Measurements from ENCODE around the gene CDX1.

Gene CDX1

DNA sequence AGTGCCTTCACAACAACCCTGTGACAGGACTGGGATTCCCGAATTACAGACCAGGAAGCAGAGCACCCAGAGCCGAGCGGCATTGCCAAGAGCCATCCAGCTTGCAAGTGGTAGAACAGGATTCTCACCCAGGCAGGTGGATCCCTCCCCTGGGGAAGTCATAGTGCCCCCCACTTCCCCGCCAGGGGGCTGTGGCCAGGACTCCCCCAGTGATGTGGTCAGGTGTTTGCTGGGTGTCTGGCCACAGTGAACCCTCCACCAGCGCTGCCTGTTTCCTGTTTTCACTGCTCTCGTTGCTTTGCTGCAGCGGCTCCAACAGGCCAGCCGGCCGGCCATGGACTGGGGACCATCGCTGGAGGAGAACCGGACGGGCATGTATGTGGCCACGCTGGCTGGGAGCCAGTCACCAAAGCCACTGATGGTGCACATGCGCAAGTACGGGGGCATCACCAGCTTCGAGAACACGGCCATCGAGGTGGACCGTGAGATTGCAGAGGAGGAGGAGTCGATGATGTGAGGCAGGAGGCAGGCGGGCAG is 42.6 kb downstream of the CDX1 start:
- Histone ChIP-seq H3K27me3 (ENCODE audit: control insufficient read depth in 3 of 3, insufficient read depth in 3 of 3, low read depth in 1 of 3, low read length in 3 of 3) (peaks cover 0 to 29% (median 0%) of the 10 kb centered on the region in 3 experiments), H2AFZ (ENCODE audit: low read length) (peak overlapping the region; percentile 66), H3K9ac (ENCODE audit: low read depth, low read length, poor library complexity) (no peak overlapping the region), H4K8ac (ENCODE audit: low read depth, low read length) (no peak overlapping the region), H2BK120ac (ENCODE audit: low read depth, low read length) (no peak overlapping the region), H4K91ac (ENCODE audit: low read depth, low read length, poor library complexity) (no peak overlapping the region), H3K79me1 (ENCODE audit: low read depth, low read length) (no peaks in the 10 kb centered on the region), H2BK12ac (ENCODE audit: low read length) (no peak overlapping the region), H3K4me3 (ENCODE audit: low read length in 2 of 2) (no peak overlapping the region), H3K4me2 (ENCODE audit: insufficient read depth, low read length, poor library complexity, severe bottlenecking) (no peak overlapping the region), H3K4me1 (ENCODE audit: control insufficient read depth in 2 of 2, insufficient read depth in 1 of 2, low read depth in 1 of 2, low read length in 2 of 2) (peaks cover 11% of the 10 kb centered on the region in 2 donors), H3K27ac (replicated peaks; ENCODE audit: low read length) (no peak overlapping the region), H3K23ac (ENCODE audit: low read depth, low read length, poor library complexity) (peak overlapping the region; percentile 6), H3K18ac (ENCODE audit: low read length) (peak overlapping the region; percentile 5), H2AK5ac (ENCODE audit: low read depth, low read length) (peak overlapping the region; percentile 12), H3K4ac (ENCODE audit: low read length) (no peak overlapping the region), H2BK5ac (ENCODE audit: low read length) (no peak overlapping the region), H3K36me3 (replicated peaks in 1 of 2; ENCODE audit: control insufficient read depth in 2 of 2, insufficient read depth in 2 of 2, low read length in 2 of 2) (no peaks in the 10 kb centered on the region), H3K9me3 (replicated peaks in 1 of 2; ENCODE audit: control insufficient read depth in 2 of 2, insufficient read depth in 1 of 2, low read depth in 1 of 2, low read length in 2 of 2) (no peaks in the 10 kb centered on the region), H2BK15ac (ENCODE audit: low read length) (no peak overlapping the region), H3K14ac (ENCODE audit: low read length) (no peak overlapping the region)
- DNase-seq (ENCODE audit: low spot score): no peak
- no CpG with 5 or more reads among the region's 21 CpGs for WGBS, 2 donors (ENCODE audit: extremely low coverage in 2 of 2, insufficient read length in 2 of 2, insufficient replicate concordance in 1 of 2)

- no CpG with 5 or more reads among the region's 6 CpGs for WGBS, 2 donors (ENCODE audit: extremely low coverage in 2 of 2, insufficient read length in 2 of 2, insufficient replicate concordance in 1 of 2)
- Histone ChIP-seq H2AFZ (ENCODE audit: low read length) (peak overlapping the region; percentile 48), H3K36me3 (replicated peaks in 1 of 2; ENCODE audit: control insufficient read depth in 2 of 2, insufficient read depth in 2 of 2, low read length in 2 of 2) (no peaks in the 10 kb centered on the region), H3K9ac (ENCODE audit: low read depth, low read length, poor library complexity) (no peak overlapping the region), H3K9me3 (replicated peaks in 1 of 2; ENCODE audit: control insufficient read depth in 2 of 2, insufficient read depth in 1 of 2, low read depth in 1 of 2, low read length in 2 of 2) (no peaks in the 10 kb centered on the region), H3K27ac (replicated peaks; ENCODE audit: low read length) (no peak overlapping the region), H3K18ac (ENCODE audit: low read length) (peak overlapping the region; percentile 44), H2BK12ac (ENCODE audit: low read length) (peak overlapping the region; percentile 80), H2BK15ac (ENCODE audit: low read length) (peak overlapping the region; percentile 96), H2BK5ac (ENCODE audit: low read length) (peak overlapping the region; percentile 77), H3K27me3 (ENCODE audit: control insufficient read depth in 3 of 3, insufficient read depth in 3 of 3, low read depth in 1 of 3, low read length in 3 of 3) (peaks cover 0 to 29% (median 0%) of the 10 kb centered on the region in 3 experiments), H3K23ac (ENCODE audit: low read depth, low read length, poor library complexity) (peak overlapping the region; percentile 8), H3K79me1 (ENCODE audit: low read depth, low read length) (no peaks in the 10 kb centered on the region), H3K4me2 (ENCODE audit: insufficient read depth, low read length, poor library complexity, severe bottlenecking) (no peak overlapping the region), H3K4me3 (ENCODE audit: low read length in 2 of 2) (no peak overlapping the region), H4K91ac (ENCODE audit: low read depth, low read length, poor library complexity) (no peak overlapping the region), H3K4ac (ENCODE audit: low read length) (no peak overlapping the region), H3K14ac (ENCODE audit: low read length) (peak overlapping the region; percentile 43), H4K8ac (ENCODE audit: low read depth, low read length) (peak overlapping the region; percentile 84), H3K4me1 (ENCODE audit: control insufficient read depth in 2 of 2, insufficient read depth in 1 of 2, low read depth in 1 of 2, low read length in 2 of 2) (peaks cover 11% of the 10 kb centered on the region in 2 donors), H2AK5ac (ENCODE audit: low read depth, low read length) (peak overlapping the region; percentile 76), H2BK120ac (ENCODE audit: low read depth, low read length) (peak overlapping the region; percentile 21)
- DNase-seq (ENCODE audit: low spot score): no peak
Measured at GRCh38 chr5:150210644-150211043, 44.1 kb downstream of the CDX1 start.

- Histone ChIP-seq H4K91ac (ENCODE audit: low read depth, low read length, poor library complexity) (peak overlapping the region; percentile 11), H2BK5ac (ENCODE audit: low read length) (peak overlapping the region; percentile 33), H3K27me3 (ENCODE audit: control insufficient read depth in 3 of 3, insufficient read depth in 3 of 3, low read depth in 1 of 3, low read length in 3 of 3) (peaks cover 0 to 27% (median 0%) of the 10 kb centered on the region in 3 experiments), H2AFZ (ENCODE audit: low read length) (peak overlapping the region; percentile 48), H3K23ac (ENCODE audit: low read depth, low read length, poor library complexity) (no peak overlapping the region), H3K4me1 (ENCODE audit: control insufficient read depth in 2 of 2, insufficient read depth in 1 of 2, low read depth in 1 of 2, low read length in 2 of 2) (peaks cover 11% of the 10 kb centered on the region in 2 donors), H3K4ac (ENCODE audit: low read length) (no peak overlapping the region), H2AK5ac (ENCODE audit: low read depth, low read length) (no peak overlapping the region), H3K79me1 (ENCODE audit: low read depth, low read length) (no peaks in the 10 kb centered on the region), H3K14ac (ENCODE audit: low read length) (no peak overlapping the region), H2BK12ac (ENCODE audit: low read length) (peak overlapping the region; percentile 89), H2BK120ac (ENCODE audit: low read depth, low read length) (no peak overlapping the region), H3K9me3 (replicated peaks in 1 of 2; ENCODE audit: control insufficient read depth in 2 of 2, insufficient read depth in 1 of 2, low read depth in 1 of 2, low read length in 2 of 2) (no peaks in the 10 kb centered on the region), H3K9ac (ENCODE audit: low read depth, low read length, poor library complexity) (no peak overlapping the region), H4K8ac (ENCODE audit: low read depth, low read length) (no peak overlapping the region), H3K18ac (ENCODE audit: low read length) (peak overlapping the region; percentile 60), H3K4me2 (ENCODE audit: insufficient read depth, low read length, poor library complexity, severe bottlenecking) (no peak overlapping the region), H3K36me3 (replicated peaks in 1 of 2; ENCODE audit: control insufficient read depth in 2 of 2, insufficient read depth in 2 of 2, low read length in 2 of 2) (no peaks in the 10 kb centered on the region), H2BK15ac (ENCODE audit: low read length) (peak overlapping the region; percentile 65), H3K27ac (replicated peaks; ENCODE audit: low read length) (no peak overlapping the region), H3K4me3 (ENCODE audit: low read length in 2 of 2) (no peak overlapping the region)
- no CpG with 5 or more reads among the region's 15 CpGs for WGBS, 2 donors (ENCODE audit: extremely low coverage in 2 of 2, insufficient read length in 2 of 2, insufficient replicate concordance in 1 of 2)
- no peak for DNase-seq (ENCODE audit: low spot score)
Measured at GRCh38 chr5:150211156-150212030, 44.8 kb downstream of the CDX1 start.

DNA sequence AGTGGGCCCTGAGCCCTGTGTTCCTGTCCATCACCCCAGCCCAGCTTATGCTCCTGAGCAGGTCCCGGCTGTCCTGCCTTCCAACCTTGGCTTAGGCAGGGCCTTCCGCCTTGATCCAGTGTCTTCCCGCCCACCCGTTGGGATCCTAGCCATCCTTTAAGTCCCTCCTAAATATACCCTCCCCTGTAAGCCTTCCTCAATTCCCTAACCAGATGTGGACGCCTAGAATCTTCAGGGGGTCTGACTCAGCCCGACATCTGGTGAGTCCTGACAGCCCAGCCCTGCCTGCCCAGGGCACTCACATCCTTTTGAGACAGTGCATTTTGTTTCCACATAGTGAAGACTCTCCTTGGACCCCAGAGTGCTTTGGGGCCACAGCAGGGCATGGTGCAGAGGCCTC is 47.0 kb downstream of the CDX1 start:
- no CpG with 5 or more reads among the region's 6 CpGs for WGBS, 2 donors (ENCODE audit: extremely low coverage in 2 of 2, insufficient read length in 2 of 2, insufficient replicate concordance in 1 of 2)
- H3K18ac ChIP-seq (ENCODE audit: low read length): no peak overlapping the region
- H2BK5ac ChIP-seq (ENCODE audit: low read length): no peak overlapping the region
- no peak overlapping the region for H4K8ac ChIP-seq (ENCODE audit: low read depth, low read length)
- no peak overlapping the region for H3K4me3 ChIP-seq (ENCODE audit: low read length in 2 of 2)
- peaks cover 11% of the 10 kb centered on the region in 2 donors for H3K4me1 ChIP-seq (ENCODE audit: control insufficient read depth in 2 of 2, insufficient read depth in 1 of 2, low read depth in 1 of 2, low read length in 2 of 2)
- H3K27ac ChIP-seq (replicated peaks; ENCODE audit: low read length): no peak overlapping the region
- no peak overlapping the region for H3K23ac ChIP-seq (ENCODE audit: low read depth, low read length, poor library complexity)
- no peak overlapping the region for H4K91ac ChIP-seq (ENCODE audit: low read depth, low read length, poor library complexity)
- H3K14ac ChIP-seq (ENCODE audit: low read length): no peak overlapping the region
- H3K9me3 ChIP-seq (replicated peaks in 1 of 2; ENCODE audit: control insufficient read depth in 2 of 2, insufficient read depth in 1 of 2, low read depth in 1 of 2, low read length in 2 of 2): no peaks in the 10 kb centered on the region
- no peak overlapping the region for H2BK120ac ChIP-seq (ENCODE audit: low read depth, low read length)
- H3K4ac ChIP-seq (ENCODE audit: low read length): no peak overlapping the region
- H3K36me3 ChIP-seq (replicated peaks in 1 of 2; ENCODE audit: control insufficient read depth in 2 of 2, insufficient read depth in 2 of 2, low read length in 2 of 2): no peaks in the 10 kb centered on the region
- no peak overlapping the region for H2BK12ac ChIP-seq (ENCODE audit: low read length)
- no peak for DNase-seq (ENCODE audit: low spot score)
- no peak overlapping the region for H2AK5ac ChIP-seq (ENCODE audit: low read depth, low read length)
- no peaks in the 10 kb centered on the region for H3K79me1 ChIP-seq (ENCODE audit: low read depth, low read length)
- no peak overlapping the region for H3K4me2 ChIP-seq (ENCODE audit: insufficient read depth, low read length, poor library complexity, severe bottlenecking)
- H2BK15ac ChIP-seq (ENCODE audit: low read length): no peak overlapping the region
- H3K9ac ChIP-seq (ENCODE audit: low read depth, low read length, poor library complexity): no peak overlapping the region
- peaks cover 0 to 29% (median 0%) of the 10 kb centered on the region in 3 experiments for H3K27me3 ChIP-seq (ENCODE audit: control insufficient read depth in 3 of 3, insufficient read depth in 3 of 3, low read depth in 1 of 3, low read length in 3 of 3)
- no peak overlapping the region for H2AFZ ChIP-seq (ENCODE audit: low read length)
